Right atrium auricular region (tissue), 2 donors: ENCODE results near the gene CD300C. TPM values are rescaled to one million over a fixed set of nuclear protein-coding genes. Genes with fewer than 3 reads are reported as not detected.
A peak's percentile ranks its signal among the peaks of the same experiment; 100 is the strongest.

Experiments
- DNase-seq: peaks from one replicate; pipeline ENCODE4 v3.0.0-alpha.2; 2019; ENCODE audit warnings: low spot score
- H3K27ac ChIP-seq, 2 donors: fragments of 200-600 bp; sonication (generic); 1 replicate in 1 of 2; 2 replicates in 1 of 2; pipeline ENCODE4 v1.5.1; 2016 to 2019
- H3K27me3 ChIP-seq, 2 donors: fragments of 200-600 bp; sonication (generic); one replicate each; pipeline versions ENCODE4 v1.5.1 to v1.6.0; 2017 to 2019
- H3K36me3 ChIP-seq: fragments of 200-600 bp; sonication (generic); one replicate; pipeline ENCODE4 v1.5.1; 2016
- H3K4me1 ChIP-seq, 2 donors: fragments of 200-600 bp; sonication (generic); one replicate each; pipeline versions ENCODE4 v1.5.1 to v1.6.0; 2017 to 2019
- H3K4me3 ChIP-seq, 2 donors: fragments of 200-600 bp; sonication (generic); 1 replicate in 1 of 2; 2 replicates in 1 of 2; pipeline ENCODE4 v1.5.1; 2017 to 2019; ENCODE audit warnings: mild to moderate bottlenecking in 1 of 2, moderate library complexity in 1 of 2
- H3K9me3 ChIP-seq, 2 donors: fragments of 200-600 bp; sonication (generic); one replicate each; pipeline ENCODE4 v1.5.1; 2019
- CTCF ChIP-seq, 2 donors: fragments of 200-600 bp; sonication (generic); IDR thresholded peaks; one replicate each; pipeline ENCODE4 v1.5.1; 2019; ENCODE audit warnings: antibody characterized with exemption in 2 of 2
- total RNA-seq, 2 donors: library from RNA; depleted of rRNA; stranded (reverse); fragments of >200 nt; gene quantifications; one replicate each; pipeline ENCODE4 v1.1.0, GENCODE V29; 2016

Gene CD300C
- total RNA-seq, 2 donors from 2014 or later, result 0.98 TPM; not detected in 1

DNA sequence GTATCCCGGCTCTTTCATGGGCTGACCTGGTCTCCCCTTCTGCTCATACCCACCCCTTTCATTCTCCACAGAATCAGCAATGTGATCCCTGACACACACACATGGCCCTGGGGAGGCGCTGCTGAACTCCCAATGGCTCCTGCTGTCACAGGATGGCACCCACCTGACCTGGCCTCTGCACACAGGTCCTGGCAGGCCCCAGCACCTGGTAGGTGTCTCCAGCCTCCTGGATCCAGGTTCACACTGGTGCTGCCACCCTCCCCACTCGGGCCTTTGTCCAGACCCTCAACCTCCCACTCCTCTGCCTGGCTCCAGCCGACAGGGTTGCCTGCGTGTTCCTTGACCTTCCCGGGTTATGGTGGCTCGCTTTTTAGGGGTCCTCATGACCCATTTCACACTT lies 1.3 kb upstream of the CD300C start:
- Histone ChIP-seq H3K9me3 (no peaks in the 10 kb centered on the region), H3K36me3 (no peaks in the 10 kb centered on the region), H3K4me1 (no peaks in the 10 kb centered on the region), H3K27ac (no peak overlapping the region), H3K4me3 (no peak overlapping the region), H3K27me3 (no peaks in the 10 kb centered on the region)
- TF ChIP-seq CTCF (IDR thresholded peaks at IDR 0.05), result no peak
- no peak for DNase-seq

- Histone ChIP-seq H3K9me3 (no peaks in the 10 kb centered on the region), H3K4me3 (no peak overlapping the region), H3K4me1 (no peaks in the 10 kb centered on the region), H3K27ac (no peak overlapping the region), H3K36me3 (no peaks in the 10 kb centered on the region), H3K27me3 (no peaks in the 10 kb centered on the region)
- no peak for TF ChIP-seq CTCF (IDR thresholded peaks at IDR 0.05)
- no peak for DNase-seq
Measured at GRCh38 chr17:74546586-74546985, 671 bp upstream of the CD300C start.

GRCh38 chr17:74544991-74545842 lies 698 bp downstream of the CD300C start:
- Histone ChIP-seq H3K36me3 (no peaks in the 10 kb centered on the region), H3K27me3 (no peaks in the 10 kb centered on the region), H3K4me1 (no peaks in the 10 kb centered on the region), H3K4me3 (peak overlapping the region in 1 of 2 donors; percentile 13), H3K9me3 (no peaks in the 10 kb centered on the region), H3K27ac (peak overlapping the region in 1 of 2 donors; percentile 29)
- TF ChIP-seq CTCF (IDR thresholded peaks at IDR 0.05), result no peak
- no peak for DNase-seq

DNA sequence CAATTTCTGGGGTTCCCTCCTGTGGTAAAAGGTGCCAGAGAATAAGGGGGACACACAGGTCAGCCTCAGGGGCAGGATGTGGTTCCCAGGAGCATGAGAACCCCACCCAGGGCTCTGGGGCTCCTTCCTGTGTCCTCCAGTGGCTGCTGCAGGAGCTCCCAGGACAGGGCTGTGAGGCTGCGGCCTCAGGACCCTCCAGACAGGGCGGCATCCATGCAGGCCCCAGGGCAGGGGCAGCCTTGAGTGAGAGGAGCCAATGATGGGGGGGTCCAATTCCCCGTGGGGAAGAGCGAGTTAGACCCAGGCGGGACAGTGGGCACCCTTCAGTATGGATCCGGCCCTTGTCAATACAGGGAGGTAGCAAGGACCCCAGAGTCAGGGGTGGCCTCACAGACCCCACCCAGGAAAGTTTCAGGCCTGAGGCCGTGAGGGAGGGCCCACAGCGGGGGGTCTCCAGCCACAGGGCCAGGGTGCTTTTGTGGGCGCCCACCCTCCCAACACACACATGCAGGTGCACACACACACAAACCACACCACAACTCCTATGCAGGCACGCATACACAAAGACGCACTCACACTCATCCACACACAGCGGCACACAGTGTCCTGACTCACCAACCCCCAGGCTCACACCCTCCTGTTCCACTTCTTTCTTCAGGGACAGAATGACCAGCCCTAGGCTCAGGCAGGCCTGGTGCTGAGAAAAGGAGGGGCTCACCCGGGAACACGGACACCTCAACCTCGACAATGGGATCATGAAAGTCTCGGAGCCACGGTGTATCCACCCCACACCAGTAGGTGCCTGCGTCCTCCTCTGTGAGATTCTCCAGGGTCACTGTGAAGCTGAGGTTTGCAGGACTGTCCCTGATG lies 1.8 kb downstream of the CD300C start:
- no peak for DNase-seq
- H3K27ac ChIP-seq, result no peak overlapping the region
- no peaks in the 10 kb centered on the region for H3K4me1 ChIP-seq
- no peak overlapping the region for H3K4me3 ChIP-seq
- H3K36me3 ChIP-seq, result no peaks in the 10 kb centered on the region
- no peaks in the 10 kb centered on the region for H3K9me3 ChIP-seq
- no peaks in the 10 kb centered on the region for H3K27me3 ChIP-seq
- no peak for TF ChIP-seq CTCF (IDR thresholded peaks at IDR 0.05)

DNA sequence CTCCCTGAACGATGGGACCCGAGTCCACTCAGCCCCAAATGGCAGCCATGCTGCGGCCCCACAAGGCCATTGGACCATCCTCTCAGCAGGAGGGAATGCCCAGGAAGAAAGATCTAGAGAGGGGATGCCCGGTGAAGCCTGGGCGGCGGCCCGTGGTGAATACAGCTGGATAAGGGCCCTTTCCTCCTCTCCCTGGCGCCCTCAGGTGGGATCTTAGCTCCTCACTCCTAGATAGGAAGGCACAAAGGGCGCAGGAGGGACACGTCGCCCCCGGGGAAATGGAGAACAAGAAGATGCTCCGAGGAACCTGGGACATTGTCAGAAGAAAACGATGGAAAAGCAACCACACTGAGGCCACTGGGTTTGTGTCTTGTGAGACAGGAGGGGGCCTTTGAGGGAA lies 2.5 kb downstream of the CD300C start:
- DNase-seq, result no peak
- no peak for TF ChIP-seq CTCF (IDR thresholded peaks at IDR 0.05)
- Histone ChIP-seq H3K9me3 (no peaks in the 10 kb centered on the region), H3K36me3 (no peaks in the 10 kb centered on the region), H3K27me3 (no peaks in the 10 kb centered on the region), H3K27ac (no peak overlapping the region), H3K4me1 (no peaks in the 10 kb centered on the region), H3K4me3 (no peak overlapping the region)
